GM21786 (cell line): ENCODE data around the gene RUNX2.
"Not testable (repeated sequence)": the region's sequence is repeated elsewhere in the genome, so short reads cannot be mapped to it uniquely, and the experiment has no call there.

ENCODE experiments used
- ATAC-seq: cut with Tn5 transposase; IDR thresholded peaks from one replicate; pipeline ENCODE4 v1.9.1; 2021; ENCODE audit not compliant: unreplicated experiment

RUNX2 gene

GRCh38 chr6:45663251-45664221 is 335.4 kb downstream of the RUNX2 start:
- ATAC-seq: no peak

- no peak for ATAC-seq
Observed at GRCh38 chr6:45664707-45665106, 336.6 kb downstream of the RUNX2 start.

- ATAC-seq: no peak
Observed at GRCh38 chr6:45665859-45666258, 337.7 kb downstream of the RUNX2 start.

- ATAC-seq: no peak
Observed at GRCh38 chr6:45666846-45667245, 338.7 kb downstream of the RUNX2 start.

GRCh38 chr6:45667300-45667699 is 339.2 kb downstream of the RUNX2 start:
- no peak for ATAC-seq

GRCh38 chr6:45667766-45668165 is 339.6 kb downstream of the RUNX2 start:
- no peak for ATAC-seq

GRCh38 chr6:45668705-45669104 is 340.6 kb downstream of the RUNX2 start:
- ATAC-seq: no peak

GRCh38 chr6:45673167-45673566 is 345.0 kb downstream of the RUNX2 start:
- ATAC-seq: not testable (repeated sequence)

GRCh38 chr6:45675166-45675565 is 347.0 kb downstream of the RUNX2 start:
- not testable (repeated sequence) for ATAC-seq

- no peak for ATAC-seq
Observed at GRCh38 chr6:45675634-45676033, 347.5 kb downstream of the RUNX2 start.

GRCh38 chr6:45676380-45676779 is 348.2 kb downstream of the RUNX2 start:
- no peak for ATAC-seq

GRCh38 chr6:45677381-45678284 is 349.5 kb downstream of the RUNX2 start:
- peak; percentile 48 for ATAC-seq

- ATAC-seq: no peak
Observed at GRCh38 chr6:45678285-45678607, 350.1 kb downstream of the RUNX2 start.

- ATAC-seq: no peak
Observed at GRCh38 chr6:45679163-45679562, 351.0 kb downstream of the RUNX2 start.

- no peak for ATAC-seq
Observed at GRCh38 chr6:45679631-45680030, 351.5 kb downstream of the RUNX2 start.

GRCh38 chr6:45681860-45682511 is 353.9 kb downstream of the RUNX2 start:
- peak; percentile 90 for ATAC-seq

GRCh38 chr6:45684476-45684875 is 356.3 kb downstream of the RUNX2 start:
- ATAC-seq: no peak

- no peak for ATAC-seq
Observed at GRCh38 chr6:45685076-45685475, 356.9 kb downstream of the RUNX2 start.

- ATAC-seq: no peak
Observed at GRCh38 chr6:45686841-45687569, 358.9 kb downstream of the RUNX2 start.

- peak; percentile 88 for ATAC-seq
Observed at GRCh38 chr6:45687570-45687969, 359.4 kb downstream of the RUNX2 start.

- no peak for ATAC-seq
Observed at GRCh38 chr6:45688180-45688579, 360.1 kb downstream of the RUNX2 start.
